ENCODE results near the gene GRM5. TPM values are rescaled to one million over a fixed set of nuclear protein-coding genes. Genes with fewer than 3 reads are reported as not detected.

Gene GRM5
- total and polyA plus RNA-seq, 2 donors (not counting 1 experiment from before 2014, with no cell fraction given) = 0.01 TPM; not detected in 1

DNA sequence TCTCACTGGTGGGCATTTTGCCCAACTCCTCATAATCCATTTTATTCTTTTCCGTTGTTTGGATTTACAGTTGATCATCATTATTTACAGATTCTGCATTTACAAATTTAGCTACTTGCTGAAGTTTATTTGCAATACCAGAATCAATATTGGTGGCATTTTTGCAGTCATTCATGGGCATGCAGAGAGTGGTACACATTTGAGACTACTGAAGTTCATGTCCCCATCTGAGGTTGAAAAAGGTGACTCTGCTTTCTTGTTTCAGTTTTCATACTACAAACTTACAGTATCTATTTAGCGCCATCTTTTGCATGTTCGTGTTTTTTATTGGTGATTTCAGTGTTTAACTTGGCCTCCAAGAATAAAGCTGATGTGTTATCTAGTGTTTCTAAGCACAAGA is 409.5 kb downstream of the GRM5 start:
- H3K4me1 ChIP-seq (ENCODE audit: control insufficient read depth, extremely low read depth, insufficient read depth, low read length) = no peaks in the 10 kb centered on the region
- H3K4me3 ChIP-seq (replicated peaks in 1 of 4; ENCODE audit: control extremely low read depth in 1 of 4, insufficient read depth in 1 of 4, low read depth in 3 of 4, low read length in 4 of 4) = no peak overlapping the region
- H2AFZ ChIP-seq (ENCODE audit: low read length) = no peak overlapping the region
- no peak overlapping the region for H3K9ac ChIP-seq (ENCODE audit: insufficient read depth, low read length)
- no peaks in the 10 kb centered on the region for H4K20me1 ChIP-seq (ENCODE audit: control insufficient read depth, extremely low read depth, insufficient read depth, low read length)
- H3K9me3 ChIP-seq (ENCODE audit: control insufficient read depth, insufficient read depth, low read depth, low read length) = no peaks in the 10 kb centered on the region
- no peak for DNase-seq (ENCODE audit: low read depth in 2 of 2)
- TF ChIP-seq, protein P1, sequence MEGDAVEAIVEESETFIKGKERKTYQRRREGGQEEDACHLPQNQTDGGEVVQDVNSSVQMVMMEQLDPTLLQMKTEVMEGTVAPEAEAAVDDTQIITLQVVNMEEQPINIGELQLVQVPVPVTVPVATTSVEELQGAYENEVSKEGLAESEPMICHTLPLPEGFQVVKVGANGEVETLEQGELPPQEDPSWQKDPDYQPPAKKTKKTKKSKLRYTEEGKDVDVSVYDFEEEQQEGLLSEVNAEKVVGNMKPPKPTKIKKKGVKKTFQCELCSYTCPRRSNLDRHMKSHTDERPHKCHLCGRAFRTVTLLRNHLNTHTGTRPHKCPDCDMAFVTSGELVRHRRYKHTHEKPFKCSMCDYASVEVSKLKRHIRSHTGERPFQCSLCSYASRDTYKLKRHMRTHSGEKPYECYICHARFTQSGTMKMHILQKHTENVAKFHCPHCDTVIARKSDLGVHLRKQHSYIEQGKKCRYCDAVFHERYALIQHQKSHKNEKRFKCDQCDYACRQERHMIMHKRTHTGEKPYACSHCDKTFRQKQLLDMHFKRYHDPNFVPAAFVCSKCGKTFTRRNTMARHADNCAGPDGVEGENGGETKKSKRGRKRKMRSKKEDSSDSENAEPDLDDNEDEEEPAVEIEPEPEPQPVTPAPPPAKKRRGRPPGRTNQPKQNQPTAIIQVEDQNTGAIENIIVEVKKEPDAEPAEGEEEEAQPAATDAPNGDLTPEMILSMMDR (conservative IDR thresholded peaks at IDR 0.05 in 1 of 2, IDR thresholded peaks at IDR 0.05 in 1 of 2; ENCODE audit: low read depth in 1 of 2, low read length in 2 of 2) = no peak
- no peak for TF ChIP-seq EZH2 (IDR thresholded peaks at IDR 0.05; ENCODE audit: low read length, missing control alignments)
- H3K27ac ChIP-seq (ENCODE audit: insufficient read depth, low read length) = no peak overlapping the region
- H3K36me3 ChIP-seq (ENCODE audit: control insufficient read depth, insufficient read depth, low read length) = no peaks in the 10 kb centered on the region
- no peak overlapping the region for H3K4me2 ChIP-seq (ENCODE audit: extremely low read depth, insufficient read depth, low read length)
- no peaks in the 10 kb centered on the region for H3K27me3 ChIP-seq (ENCODE audit: control insufficient read depth, insufficient read depth, low read length)
- H3K79me2 ChIP-seq (ENCODE audit: control insufficient read depth, insufficient read depth, low read length) = no peaks in the 10 kb centered on the region

- Histone ChIP-seq H3K9me3 (ENCODE audit: control insufficient read depth, insufficient read depth, low read depth, low read length) (no peaks in the 10 kb centered on the region), H4K20me1 (ENCODE audit: control insufficient read depth, extremely low read depth, insufficient read depth, low read length) (no peaks in the 10 kb centered on the region), H3K36me3 (ENCODE audit: control insufficient read depth, insufficient read depth, low read length) (no peaks in the 10 kb centered on the region), H3K4me3 (replicated peaks in 1 of 4; ENCODE audit: control extremely low read depth in 1 of 4, insufficient read depth in 1 of 4, low read depth in 3 of 4, low read length in 4 of 4) (no peak overlapping the region), H2AFZ (ENCODE audit: low read length) (no peak overlapping the region), H3K4me1 (ENCODE audit: control insufficient read depth, extremely low read depth, insufficient read depth, low read length) (no peaks in the 10 kb centered on the region), H3K4me2 (ENCODE audit: extremely low read depth, insufficient read depth, low read length) (no peak overlapping the region), H3K27me3 (ENCODE audit: control insufficient read depth, insufficient read depth, low read length) (no peaks in the 10 kb centered on the region), H3K9ac (ENCODE audit: insufficient read depth, low read length) (no peak overlapping the region), H3K79me2 (ENCODE audit: control insufficient read depth, insufficient read depth, low read length) (no peaks in the 10 kb centered on the region), H3K27ac (ENCODE audit: insufficient read depth, low read length) (no peak overlapping the region)
- TF ChIP-seq, protein P1 (conservative IDR thresholded peaks at IDR 0.05 in 1 of 2, IDR thresholded peaks at IDR 0.05 in 1 of 2; ENCODE audit: low read depth in 1 of 2, low read length in 2 of 2) = no peak
- no peak for TF ChIP-seq EZH2 (IDR thresholded peaks at IDR 0.05; ENCODE audit: low read length, missing control alignments)
- no peak for DNase-seq (ENCODE audit: low read depth in 2 of 2)
These were observed 410.1 kb downstream of the GRM5 start for GRCh38 chr11:88655656-88656055.

DNA sequence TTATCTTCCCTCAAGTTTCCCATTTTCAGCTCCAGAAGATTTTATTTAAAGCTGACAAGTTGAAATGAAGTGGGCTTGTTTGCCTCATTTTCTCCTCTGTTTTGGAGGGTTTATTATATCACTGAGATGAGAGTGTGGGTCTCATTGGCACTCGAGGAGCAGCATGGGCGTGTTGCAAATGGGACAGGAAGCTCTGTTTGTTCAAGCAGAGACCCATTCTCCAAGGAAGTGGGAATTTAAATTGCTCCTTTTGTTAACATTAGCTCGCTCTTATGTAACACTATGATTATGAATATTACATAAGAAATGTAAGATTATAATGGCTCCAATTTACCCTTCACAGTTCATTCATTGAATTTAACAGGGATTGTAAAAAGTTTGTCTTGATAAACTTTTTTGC is 410.6 kb downstream of the GRM5 start:
- TF ChIP-seq, protein P1 (conservative IDR thresholded peaks at IDR 0.05 in 1 of 2, IDR thresholded peaks at IDR 0.05 in 1 of 2; ENCODE audit: low read depth in 1 of 2, low read length in 2 of 2) = no peak
- no peak for TF ChIP-seq EZH2 (IDR thresholded peaks at IDR 0.05; ENCODE audit: low read length, missing control alignments)

More for the DNA sequence above, 410.6 kb downstream of the GRM5 start:
- Histone ChIP-seq H3K27me3 (ENCODE audit: control insufficient read depth, insufficient read depth, low read length) (no peaks in the 10 kb centered on the region), H3K9ac (ENCODE audit: insufficient read depth, low read length) (no peak overlapping the region), H3K4me3 (replicated peaks in 1 of 4; ENCODE audit: control extremely low read depth in 1 of 4, insufficient read depth in 1 of 4, low read depth in 3 of 4, low read length in 4 of 4) (no peak overlapping the region), H3K9me3 (ENCODE audit: control insufficient read depth, insufficient read depth, low read depth, low read length) (no peaks in the 10 kb centered on the region), H3K4me1 (ENCODE audit: control insufficient read depth, extremely low read depth, insufficient read depth, low read length) (no peaks in the 10 kb centered on the region), H3K36me3 (ENCODE audit: control insufficient read depth, insufficient read depth, low read length) (no peaks in the 10 kb centered on the region), H3K27ac (ENCODE audit: insufficient read depth, low read length) (no peak overlapping the region), H2AFZ (ENCODE audit: low read length) (no peak overlapping the region), H4K20me1 (ENCODE audit: control insufficient read depth, extremely low read depth, insufficient read depth, low read length) (no peaks in the 10 kb centered on the region), H3K4me2 (ENCODE audit: extremely low read depth, insufficient read depth, low read length) (no peak overlapping the region), H3K79me2 (ENCODE audit: control insufficient read depth, insufficient read depth, low read length) (no peaks in the 10 kb centered on the region)
- DNase-seq (ENCODE audit: low read depth in 2 of 2) = no peak
